H1 (cell line): ENCODE measurements around the gene DENND1A. TPM values are rescaled to one million over a fixed set of nuclear protein-coding genes. Genes with fewer than 3 reads are reported as not detected.

ENCODE experiments used
- CTCF ChIA-PET: fragments of 300-600 bp; sonication (Branson Sonifier 250); formaldehyde crosslinking; loops from one replicate; lab custom pipeline; 2021; ENCODE audit not compliant: partially characterized antibody; lab: Charles Lee
- POLR2A ChIA-PET: fragments of 300-600 bp; sonication (Branson Sonifier 250); formaldehyde crosslinking; loops from one replicate; lab custom pipeline; 2021; ENCODE audit warnings: inconsistent platforms; ENCODE audit not compliant: partially characterized antibody; lab: Charles Lee
- DNase-seq, 2 experiments: peaks; one replicate each; pipeline versions ENCODE4 v3.0.0 to v3.0.0-alpha.2; 2010 to 2022; ENCODE audit warnings: low spot score in 2 of 2, low read depth in 1 of 2, mixed read lengths in 1 of 2
- FAIRE-seq: peaks from 2 replicates; lab custom pipeline; 2011; peaks lifted over from hg19 to GRCh38; lab: Jason Lieb, UNC
- H2AFZ ChIP-seq: 2 replicates; pipeline ENCODE4 v1.8.1; 2012; ENCODE audit warnings: low read length, inconsistent platforms
- H2AK5ac ChIP-seq: 2 replicates; pipeline ENCODE4 v1.6.1; 2013; ENCODE audit warnings: low read depth, low read length
- H2BK120ac ChIP-seq: replicated peaks from 2 replicates; pipeline ENCODE3; 2013; ENCODE audit warnings: low read depth, low read length, inconsistent platforms
- H2BK12ac ChIP-seq: 2 replicates; pipeline ENCODE4 v1.6.1; 2013; ENCODE audit warnings: low read depth, low read length
- H2BK15ac ChIP-seq: 2 replicates; pipeline ENCODE4 v1.6.1; 2013; ENCODE audit warnings: low read length
- H2BK20ac ChIP-seq: 2 replicates; pipeline ENCODE4 v1.6.1; 2013; ENCODE audit warnings: low read length
- H2BK5ac ChIP-seq: 2 replicates; pipeline ENCODE4 v1.6.1; 2013; ENCODE audit warnings: low read depth, low read length
- H3K14ac ChIP-seq: 2 replicates; pipeline ENCODE4 v1.6.1; 2013; ENCODE audit warnings: inconsistent platforms; ENCODE audit not compliant: insufficient read length
- H3K18ac ChIP-seq: 2 replicates; pipeline ENCODE4 v1.6.1; 2013; ENCODE audit warnings: low read length; ENCODE audit errors: extremely low read depth
- H3K23ac ChIP-seq: 2 replicates; pipeline ENCODE4 v1.6.1; 2013; ENCODE audit warnings: inconsistent platforms; ENCODE audit not compliant: insufficient read length
- H3K23me2 ChIP-seq: 2 replicates; pipeline ENCODE4 v1.6.1; 2013; ENCODE audit warnings: low read depth, low read length
- H3K27ac ChIP-seq: 2 replicates; pipeline ENCODE4 v1.6.1; 2011; ENCODE audit warnings: low read depth, low read length, inconsistent platforms
- H3K27me3 ChIP-seq, 4 experiments: replicated peaks in 1 of 4; 1 replicate in 1 of 4; 2 replicates in 3 of 4; pipeline versions ENCODE4 v1.6.1 to v1.8.1; 2011 to 2013; ENCODE audit warnings: low read length in 3 of 4, mild to moderate bottlenecking in 3 of 4, inconsistent platforms in 2 of 4, mixed read lengths in 2 of 4, moderate library complexity in 1 of 4; ENCODE audit not compliant: control insufficient read depth in 3 of 4, insufficient read depth in 3 of 4; ENCODE audit errors: extremely low read depth in 1 of 4
- H3K36me3 ChIP-seq, 4 experiments: 2 replicates each; pipeline versions ENCODE4 v1.6.1 to v1.8.1; 2011 to 2013; ENCODE audit warnings: mild to moderate bottlenecking in 4 of 4, low read length in 3 of 4, moderate library complexity in 2 of 4, control low read depth in 1 of 4, inconsistent platforms in 1 of 4; ENCODE audit not compliant: insufficient read depth in 4 of 4, control insufficient read depth in 2 of 4
- H3K4ac ChIP-seq: replicated peaks from 2 replicates; pipeline ENCODE3; 2013; ENCODE audit warnings: low read length, low read depth, mixed read lengths, inconsistent platforms; ENCODE audit not compliant: insufficient read length
- H3K4me1 ChIP-seq, 4 experiments: replicated peaks in 1 of 4; 1 replicate in 1 of 4; 2 replicates in 3 of 4; pipeline versions ENCODE4 v1.6.1 to v1.8.1; 2011 to 2013; ENCODE audit warnings: low read length in 3 of 4, inconsistent platforms in 2 of 4, mixed read lengths in 1 of 4; ENCODE audit not compliant: insufficient read depth in 4 of 4, control insufficient read depth in 3 of 4
- H3K4me2 ChIP-seq, 2 experiments: 2 replicates each; pipeline versions ENCODE4 v1.6.1 to v1.8.1; 2011 to 2013; ENCODE audit warnings: low read depth in 2 of 2, low read length in 2 of 2, control low read depth in 1 of 2, inconsistent platforms in 1 of 2, mild to moderate bottlenecking in 1 of 2; ENCODE audit not compliant: insufficient read depth in 1 of 2
- H3K4me3 ChIP-seq, 4 experiments: fragments of 200-600, 300-600 bp in 1 of 4; sonication (generic), shearing (Covaris generic), sonication (Bioruptor Twin) in 1 of 4; 2 replicates each; pipeline versions ENCODE4 v1.5.1 to v1.8.1; 2011 to 2016; ENCODE audit warnings: low read length in 4 of 4, low read depth in 3 of 4, control low read depth in 2 of 4, inconsistent platforms in 2 of 4, mild to moderate bottlenecking in 2 of 4, mixed read lengths in 1 of 4, moderate library complexity in 1 of 4; ENCODE audit not compliant: insufficient read depth in 2 of 4; ENCODE audit errors: extremely low read depth in 1 of 4
- H3K56ac ChIP-seq: replicated peaks from 2 replicates; pipeline ENCODE3; 2013; ENCODE audit warnings: low read depth, mild to moderate bottlenecking, mixed read lengths, low read length, inconsistent platforms; ENCODE audit not compliant: insufficient read length
- H3K79me1 ChIP-seq: 2 replicates; pipeline ENCODE4 v1.6.1; 2013; ENCODE audit warnings: low read depth, low read length, control low read depth
- H3K79me2 ChIP-seq, 2 experiments: 2 replicates each; pipeline versions ENCODE4 v1.6.1 to v1.8.1; 2012 to 2013; ENCODE audit warnings: low read length in 2 of 2, mild to moderate bottlenecking in 2 of 2, inconsistent platforms in 1 of 2; ENCODE audit not compliant: insufficient read depth in 2 of 2, control insufficient read depth in 1 of 2
- H3K9ac ChIP-seq, 4 experiments: replicated peaks in 1 of 4; 1 replicate in 1 of 4; 2 replicates in 3 of 4; pipeline versions ENCODE4 v1.6.1 to v1.8.1; 2011 to 2013; ENCODE audit warnings: low read depth in 3 of 4, low read length in 3 of 4, control low read depth in 2 of 4, mild to moderate bottlenecking in 2 of 4, moderate library complexity in 2 of 4, inconsistent platforms in 1 of 4; ENCODE audit errors: extremely low read depth in 1 of 4
- H3K9me3 ChIP-seq, 2 experiments: 2 replicates each; pipeline versions ENCODE4 v1.6.1 to v1.8.1; 2012 to 2013; ENCODE audit warnings: mild to moderate bottlenecking in 2 of 2, moderate library complexity in 2 of 2, control low read depth in 1 of 2, inconsistent platforms in 1 of 2, low read depth in 1 of 2, low read length in 1 of 2, mixed read lengths in 1 of 2; ENCODE audit not compliant: insufficient read depth in 2 of 2
- H4K20me1 ChIP-seq, 2 experiments: replicated peaks in 1 of 2; 2 replicates each; pipeline versions ENCODE3 to v1.8.1; 2011 to 2013; ENCODE audit warnings: inconsistent platforms in 2 of 2, low read length in 2 of 2, mild to moderate bottlenecking in 1 of 2; ENCODE audit not compliant: insufficient read depth in 2 of 2, control insufficient read depth in 1 of 2
- H4K5ac ChIP-seq: 2 replicates; pipeline ENCODE4 v1.6.1; 2013; ENCODE audit warnings: low read length, low read depth, mixed read lengths, inconsistent platforms; ENCODE audit not compliant: insufficient read length
- H4K8ac ChIP-seq: 2 replicates; pipeline ENCODE4 v1.8.0; 2013; ENCODE audit warnings: mild to moderate bottlenecking, moderate library complexity, low read length, inconsistent platforms; ENCODE audit not compliant: insufficient read depth; ENCODE audit errors: extremely low read depth
- H4K91ac ChIP-seq: replicated peaks from 2 replicates; pipeline ENCODE3; 2013; ENCODE audit warnings: low read length, mixed read lengths, inconsistent platforms; ENCODE audit not compliant: insufficient read length
- CHD1 ChIP-seq: IDR thresholded peaks from 2 replicates; pipeline ENCODE4 v1.6.1; 2012; ENCODE audit warnings: low read depth, low read length, improper control_type of control experiment
- CTCF ChIP-seq, 3 experiments: IDR thresholded peaks; 1 replicate in 2 of 3; 2 replicates in 1 of 3; pipeline versions ENCODE4 v1.5.1 to v1.6.1; 2011; ENCODE audit warnings: low read length in 3 of 3, mild to moderate bottlenecking in 3 of 3, inconsistent platforms in 2 of 3, low read depth in 1 of 3, moderate library complexity in 1 of 3; ENCODE audit not compliant: insufficient read depth in 1 of 3; ENCODE audit errors: control extremely low read depth in 1 of 3
- GTF2F1 ChIP-seq: IDR thresholded peaks from 2 replicates; pipeline ENCODE4 v1.6.1; 2012; ENCODE audit warnings: low read depth, low read length, improper control_type of control experiment, borderline replicate concordance
- KDM5A ChIP-seq: fragments of 200-600 bp; IDR thresholded peaks from 2 replicates; pipeline ENCODE4 v1.7.1; 2012; ENCODE audit warnings: mild to moderate bottlenecking, low read length, inconsistent platforms, mixed read lengths
- MAFK ChIP-seq: IDR thresholded peaks from 2 replicates; pipeline ENCODE4 v1.6.1; 2012; ENCODE audit warnings: low read depth, mild to moderate bottlenecking, improper control_type of control experiment, low read length
- NANOG ChIP-seq: IDR thresholded peaks from 2 replicates; pipeline ENCODE4 v1.6.1; 2011; ENCODE audit warnings: low read length, low read depth, mild to moderate bottlenecking, inconsistent platforms; ENCODE audit not compliant: insufficient read depth, poor library complexity, severe bottlenecking
- POLR2A ChIP-seq, 2 experiments: IDR thresholded peaks; 1 replicate in 1 of 2; 2 replicates in 1 of 2; pipeline ENCODE4 v1.6.1; 2011; ENCODE audit warnings: low read depth in 2 of 2, low read length in 2 of 2, mild to moderate bottlenecking in 2 of 2; ENCODE audit errors: control extremely low read depth in 1 of 2
- SIN3A ChIP-seq, 2 experiments: IDR thresholded peaks in 1 of 2; conservative IDR thresholded peaks in 1 of 2; 2 replicates each; pipeline ENCODE4 v1.6.1; 2011 to 2012; ENCODE audit warnings: low read length in 2 of 2, improper control_type of control experiment in 1 of 2, low read depth in 1 of 2, mild to moderate bottlenecking in 1 of 2
- SIRT6 ChIP-seq: IDR thresholded peaks from one replicate; pipeline ENCODE4 v1.7.1; 2012; ENCODE audit warnings: low read length, inconsistent platforms
- SP2 ChIP-seq: IDR thresholded peaks from 2 replicates; pipeline ENCODE4 v1.6.1; 2012; ENCODE audit warnings: mild to moderate bottlenecking, low read length, inconsistent platforms
- SP4 ChIP-seq: IDR thresholded peaks from 2 replicates; pipeline ENCODE4 v1.6.1; 2012; ENCODE audit warnings: low read length, inconsistent platforms
- SUZ12 ChIP-seq: fragments of 200-600 bp; sonication (generic); IDR thresholded peaks from 2 replicates; pipeline ENCODE4 v1.6.1; 2012; ENCODE audit warnings: mild to moderate bottlenecking, inconsistent platforms, low read length, moderate library complexity, mixed read lengths
- YY1 ChIP-seq: IDR thresholded peaks from 2 replicates; pipeline ENCODE4 v1.6.1; 2011; ENCODE audit warnings: low read depth, mild to moderate bottlenecking, low read length
- WGBS, 2 experiments: shearing (Covaris generic) in 1 of 2; methylation state at CpG; one replicate each; pipeline versions ENCODE4 v1.1.6 to v1.1.7; 2013 to 2015; ENCODE audit warnings: low lambda C conversion rate in 2 of 2, mixed read lengths in 2 of 2, inconsistent platforms in 1 of 2, low coverage in 1 of 2, missing lambda C conversion rate in 1 of 2; ENCODE audit not compliant: insufficient replicate concordance in 2 of 2, insufficient coverage in 1 of 2, insufficient read length in 1 of 2; ENCODE audit errors: extremely low coverage in 1 of 2, missing lambda C conversion rate in 1 of 2; 5-methylcytosine and 5-hydroxymethylcytosine counted together
- polyA plus RNA-seq, 7 experiments: library from polyadenylated mRNA; depleted of rRNA in 3 of 7; stranded (reverse) in 5 of 7; unstranded in 2 of 7; fragments of >200 nt in 5 of 7; fragments of 200-250 nt in 2 of 7; gene quantifications; 1 replicate in 5 of 7; 2 replicates in 1 of 7; 4 replicates in 1 of 7; pipeline versions ENCODE4 v1.2.1 to v1.2.3, GENCODE V29; 2011 to 2013; ENCODE audit warnings: missing spikeins in 2 of 7, mixed read lengths in 2 of 7
- total RNA-seq: library from RNA; stranded (reverse); fragmentation: NEBNext Ultra II Directional; extraction: Animal tissue kit (Norgen Biotek cat#: 25700); gene quantifications from 2 replicates; pipeline ENCODE4 v1.2.1, GENCODE V29; 2021

DENND1A gene
- total and polyA plus RNA-seq, 2 of the 8 experiments (the other 6 are each of a cell fraction or from before 2014, with no cell fraction given): 24.1 to 26.4 TPM

- H3K23ac ChIP-seq: no peak overlapping the region
- DNase-seq (no peak), FAIRE-seq (no peak)
- no peak overlapping the region for H4K8ac ChIP-seq
- 0 out of 2 replicates have a peak, but pooled peaks cover 2% of the 10 kb centered on the region for H3K23me2 ChIP-seq
- peaks cover 0 to 1% of the 10 kb centered on the region in 2 experiments for H4K20me1 ChIP-seq
- H3K56ac ChIP-seq: no peak overlapping the region
- ChIA-PET CTCF (interaction anchor here (0.5 kb wide), 1 partner anchor 108 kb away, joined by 3 read pairs; no protein-coding TSS in a partner anchor), POLR2A (no interaction called here)
- H3K79me1 ChIP-seq: no peaks in the 10 kb centered on the region
- no peak overlapping the region for H4K5ac ChIP-seq
- no peaks in the 10 kb centered on the region for H3K36me3 ChIP-seq
- no peak overlapping the region for H3K27ac ChIP-seq
- H3K9ac ChIP-seq: no peak overlapping the region
- H3K4me1 ChIP-seq: no peaks in the 10 kb centered on the region
- H3K4ac ChIP-seq: no peak overlapping the region
- H3K9me3 ChIP-seq: peaks cover 0 to 4% of the 10 kb centered on the region in 2 experiments; a peak in 1 of 4 replicates
- WGBS, 2 experiments: 80% methylated on average over 4 of the region's 4 CpGs; no CpG with 5 or more reads in 1 of the 2 experiments
- no peak overlapping the region for H3K4me3 ChIP-seq
- no peak overlapping the region for H2BK15ac ChIP-seq
- no peak overlapping the region for H2AK5ac ChIP-seq
- no peak overlapping the region for H3K4me2 ChIP-seq
- H2BK20ac ChIP-seq: no peak overlapping the region
- no peaks in the 10 kb centered on the region for H3K27me3 ChIP-seq
- H2BK12ac ChIP-seq: no peak overlapping the region
- no peak overlapping the region for H2AFZ ChIP-seq
- no peak overlapping the region for H3K18ac ChIP-seq
- no peak overlapping the region for H2BK5ac ChIP-seq
- no peak overlapping the region for H3K14ac ChIP-seq
- H3K79me2 ChIP-seq: no peaks in the 10 kb centered on the region
- no peak overlapping the region for H2BK120ac ChIP-seq
- no peak overlapping the region for H4K91ac ChIP-seq
- TF ChIP-seq SUZ12 (no peak), SP2 (no peak), MAFK (no peak), CTCF (IDR thresholded peaks at IDR 0.05; ENCODE audit: control extremely low read depth in 1 of 3, insufficient read depth in 1 of 3, low read depth in 1 of 3, low read length in 3 of 3) (no peak), YY1 (no peak), POLR2A (IDR thresholded peaks at IDR 0.05; ENCODE audit: control extremely low read depth in 1 of 2, low read depth in 2 of 2, low read length in 2 of 2) (no peak), SIRT6 (no peak), CHD1 (no peak), SP4 (no peak), KDM5A (no peak), SIN3A (conservative IDR thresholded peaks at IDR 0.05 in 1 of 2, IDR thresholded peaks at IDR 0.05 in 1 of 2; ENCODE audit: low read depth in 1 of 2, low read length in 2 of 2) (no peak), NANOG (no peak), GTF2F1 (no peak)
Observed at GRCh38 chr9:123530244-123530643, 399.7 kb downstream of the DENND1A start.
